Measurements from ENCODE around the gene TNS1.
"Not testable (repeated sequence)": the region's sequence is repeated elsewhere in the genome, so short reads cannot be mapped to it uniquely, and the experiment has no call there.

The TNS1 gene

DNA sequence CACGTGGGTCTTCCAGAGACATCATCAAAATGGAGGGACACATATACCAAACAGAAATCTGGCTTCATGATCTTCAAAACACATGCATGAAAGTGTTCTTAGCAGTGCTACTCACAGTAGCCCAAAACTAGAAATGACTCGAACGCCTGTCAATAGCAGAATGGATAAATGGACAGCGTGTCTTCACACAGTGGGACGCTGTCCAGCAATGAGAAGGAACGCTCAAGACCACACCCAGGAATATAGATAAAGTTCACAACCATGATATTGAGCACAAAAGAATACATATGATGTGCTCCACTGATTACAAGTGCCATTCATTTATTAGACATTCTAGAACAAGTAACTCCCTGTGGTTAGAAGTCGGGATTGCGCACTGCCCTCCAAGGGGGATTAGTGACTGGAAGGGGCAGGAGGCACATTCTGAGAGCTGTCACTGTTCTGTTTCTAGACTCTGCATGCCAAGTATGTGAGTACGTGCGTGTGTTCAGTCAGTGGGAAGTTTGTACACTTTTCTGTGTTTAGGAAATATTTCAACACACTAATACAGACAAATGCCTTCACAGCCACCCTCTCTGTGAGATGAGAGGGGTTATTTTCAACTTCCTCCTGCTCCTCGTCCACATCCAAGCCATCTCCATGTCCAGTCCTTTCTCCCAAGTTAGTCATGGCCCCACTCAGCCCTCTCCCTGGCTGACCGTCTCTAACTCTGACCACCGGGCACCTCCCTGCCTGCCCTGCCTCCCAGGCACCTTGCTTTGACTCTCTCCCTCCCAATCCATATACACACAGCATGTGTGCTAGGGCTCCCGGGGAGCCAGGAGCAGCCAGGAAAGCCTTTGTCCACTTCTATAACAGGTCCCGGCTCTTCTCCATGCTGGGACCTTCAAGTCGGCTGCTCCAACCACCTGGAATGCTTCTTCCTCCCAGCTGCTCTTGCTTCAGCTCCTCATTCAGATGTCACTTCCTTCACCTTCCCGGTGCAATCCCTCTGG is 26.9 kb upstream of the TNS1 start:
- no peak for DNase-seq (ENCODE audit: low spot score)

DNA sequence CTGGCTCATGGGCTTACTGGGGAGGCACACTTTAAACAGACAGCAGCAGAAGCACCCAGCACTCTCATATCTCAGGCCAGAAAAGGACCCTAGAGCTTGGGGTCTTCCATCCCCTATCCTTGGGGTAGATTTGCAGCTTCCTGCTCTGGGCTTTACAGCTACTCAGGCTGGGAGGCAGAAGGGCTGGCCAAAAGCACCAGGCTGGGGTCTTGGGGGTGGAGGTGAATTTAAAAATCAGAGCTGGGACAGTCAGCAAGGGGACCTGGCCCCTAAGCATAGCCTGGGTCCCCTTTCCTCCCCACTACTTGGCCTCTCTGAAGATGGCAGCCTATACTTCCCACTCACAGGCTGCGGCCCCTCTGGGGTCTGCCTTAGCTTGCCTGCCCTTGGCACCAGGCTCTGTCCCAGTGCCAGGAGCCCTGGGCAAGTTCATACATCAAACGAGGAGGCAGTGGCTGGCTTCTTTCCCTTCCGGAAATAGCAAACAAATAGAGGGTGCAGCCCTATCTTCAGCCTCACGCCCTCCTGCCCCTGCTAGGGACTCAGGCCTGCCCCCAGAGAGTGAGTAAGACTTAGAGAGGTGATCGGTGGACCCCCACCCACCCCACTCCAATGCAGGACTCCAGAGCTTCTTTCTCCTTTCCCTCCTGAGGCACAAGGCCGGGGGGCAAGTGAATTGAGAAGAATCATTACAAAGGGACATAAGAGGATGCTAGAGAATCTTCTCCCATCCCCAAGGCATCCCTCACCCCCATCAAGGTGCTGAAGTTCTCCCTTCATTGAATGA is 26.0 kb upstream of the TNS1 start:
- no peak for DNase-seq (ENCODE audit: low spot score)

DNA sequence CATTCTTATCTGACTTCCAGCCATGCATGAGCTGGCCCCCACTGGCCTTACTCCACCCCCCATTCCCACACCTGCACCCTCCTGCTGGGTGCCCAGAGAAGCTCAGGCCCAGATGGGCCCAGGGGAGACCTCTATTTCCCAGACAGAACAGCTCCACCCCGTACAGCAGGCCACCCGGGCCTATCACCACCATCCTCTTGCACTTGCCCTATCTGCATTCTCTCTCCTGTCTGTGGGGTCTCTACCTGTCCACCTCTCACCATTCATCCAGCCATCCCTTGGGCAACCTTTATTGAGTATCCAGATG is 25.3 kb upstream of the TNS1 start:
- no peak for DNase-seq (ENCODE audit: low spot score)

DNA sequence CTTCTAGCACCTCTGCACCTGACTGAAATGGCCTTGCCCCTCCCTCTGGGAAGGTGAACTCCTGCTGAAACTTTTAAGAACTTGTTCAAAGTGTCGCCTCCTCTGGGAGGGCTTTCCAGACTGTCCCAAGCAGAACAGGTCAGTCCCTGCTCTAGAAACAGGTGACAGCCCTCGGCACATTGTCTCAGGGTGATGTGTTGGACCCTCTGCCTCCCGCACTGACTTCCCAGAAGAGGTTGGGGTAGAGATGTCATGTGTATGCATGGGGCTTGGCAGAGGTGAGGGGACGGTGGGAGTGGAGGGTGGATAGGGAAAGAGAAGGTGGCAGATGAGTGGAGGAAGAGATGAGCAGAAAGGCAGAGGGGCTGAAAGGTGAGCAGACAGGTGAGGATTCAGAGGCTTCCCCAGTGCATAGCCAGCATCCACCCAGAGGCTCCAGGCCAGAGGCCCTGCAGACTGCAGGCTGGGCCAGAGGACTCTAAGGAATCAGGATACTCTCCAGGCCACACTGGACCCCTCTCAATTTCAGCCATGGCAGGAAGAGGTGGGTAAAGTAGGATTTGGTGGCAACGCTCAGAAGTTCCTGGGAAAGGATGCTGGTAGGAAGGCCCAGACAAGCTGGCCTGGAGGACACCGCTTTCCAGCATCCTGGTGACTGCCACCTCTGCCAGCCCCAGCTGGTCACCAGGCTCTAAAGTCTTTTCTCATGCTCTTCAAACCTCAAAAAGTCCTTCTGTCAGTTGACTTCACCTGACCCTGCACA is 24.8 kb upstream of the TNS1 start:
- DNase-seq (ENCODE audit: low spot score): no peak

DNA sequence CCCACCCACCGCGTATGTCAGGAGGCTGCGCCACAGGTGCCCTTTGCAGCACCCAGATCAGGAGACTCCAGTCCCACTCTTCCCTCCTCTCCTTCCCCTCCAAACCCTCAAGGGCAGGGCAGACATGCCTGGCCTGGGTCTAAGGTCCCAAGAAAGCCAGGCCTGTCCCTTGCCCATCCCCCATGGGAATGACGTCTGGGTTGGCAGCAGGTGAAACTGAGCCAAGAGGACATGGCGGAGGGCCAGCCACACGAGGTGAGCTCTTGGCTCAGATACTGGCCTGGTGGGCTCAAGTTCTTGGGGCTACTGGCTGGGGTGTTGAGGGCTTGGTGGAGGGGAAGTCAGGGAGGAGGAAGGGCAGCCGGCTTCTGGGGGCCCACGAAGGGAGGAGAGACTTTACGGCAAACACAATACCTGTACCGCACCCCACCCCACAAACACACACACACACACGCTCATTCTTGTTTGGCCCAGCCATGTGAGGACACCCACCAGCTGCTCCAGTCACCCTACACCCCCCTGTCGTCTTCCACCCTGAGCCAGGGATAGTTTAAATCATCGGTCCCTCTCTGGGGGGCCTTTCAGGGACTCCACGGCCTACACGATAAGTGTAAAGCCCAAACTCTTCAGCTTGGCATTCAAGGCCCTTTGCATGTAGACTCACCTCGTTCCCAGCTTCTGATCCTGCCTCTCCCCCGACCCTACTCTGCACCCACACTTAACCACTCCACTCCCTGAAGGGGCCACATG is 24.1 kb upstream of the TNS1 start:
- no peak for DNase-seq (ENCODE audit: low spot score)

DNA sequence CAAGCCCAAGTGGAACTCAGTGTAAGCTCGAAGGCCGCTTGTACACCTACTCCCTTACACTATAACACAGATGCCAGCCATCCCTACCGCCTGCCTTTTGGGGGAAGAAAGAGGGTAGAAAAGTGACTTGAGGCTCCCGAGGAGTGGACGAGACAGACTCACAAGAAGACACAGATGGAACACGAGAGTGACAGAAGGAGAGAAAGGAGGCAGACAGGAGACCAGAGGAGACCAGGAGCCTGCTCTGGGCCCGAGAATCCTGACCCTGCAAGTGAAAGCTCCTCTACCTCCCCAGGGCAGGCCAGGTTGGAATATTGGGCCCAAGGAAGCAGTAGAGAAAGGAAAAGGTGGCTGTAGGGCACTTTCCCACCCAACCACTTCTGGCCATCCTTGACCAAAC is 23.4 kb upstream of the TNS1 start:
- no peak for DNase-seq (ENCODE audit: low spot score)

DNA sequence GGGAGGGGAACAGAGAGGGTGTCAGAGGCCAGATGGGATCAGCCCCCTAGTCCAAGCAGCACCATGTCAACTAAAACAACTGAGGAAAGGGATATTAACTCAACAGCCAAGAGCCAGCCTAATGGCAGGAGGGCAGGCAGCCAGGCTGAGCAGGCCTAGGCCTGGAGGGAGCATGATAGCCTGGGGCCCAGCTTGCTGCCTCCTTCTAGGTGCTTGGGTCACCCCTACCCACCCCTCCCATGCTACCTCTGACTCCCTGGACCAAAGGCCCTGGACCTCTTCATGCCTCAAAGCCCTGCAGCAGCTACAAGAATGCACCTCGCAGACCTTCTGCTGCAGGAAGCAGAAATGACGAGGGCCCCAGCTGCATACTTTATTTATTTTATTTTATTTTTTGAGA is 22.1 kb upstream of the TNS1 start:
- DNase-seq (ENCODE audit: low spot score): no peak

DNA sequence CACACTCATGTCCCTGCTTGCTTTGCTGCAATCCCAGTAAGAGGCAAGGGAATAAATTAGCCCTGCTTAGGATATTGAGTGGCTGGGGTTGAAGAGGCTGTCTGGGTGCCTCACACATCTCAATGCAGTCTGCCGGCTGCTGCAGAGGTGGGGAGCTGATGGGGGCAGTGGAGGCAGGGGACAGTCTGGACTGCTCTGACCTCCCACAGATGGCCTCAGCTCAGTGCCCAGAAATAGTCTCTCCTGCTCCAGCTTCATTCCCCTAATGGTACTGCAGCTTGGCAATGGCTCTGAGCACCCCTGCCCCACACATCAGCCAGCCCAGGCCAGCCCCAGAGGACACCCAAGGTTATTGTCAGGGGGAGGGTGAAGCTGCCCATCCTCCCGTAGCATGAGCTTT is 21.5 kb upstream of the TNS1 start:
- DNase-seq (ENCODE audit: low spot score): no peak

DNA sequence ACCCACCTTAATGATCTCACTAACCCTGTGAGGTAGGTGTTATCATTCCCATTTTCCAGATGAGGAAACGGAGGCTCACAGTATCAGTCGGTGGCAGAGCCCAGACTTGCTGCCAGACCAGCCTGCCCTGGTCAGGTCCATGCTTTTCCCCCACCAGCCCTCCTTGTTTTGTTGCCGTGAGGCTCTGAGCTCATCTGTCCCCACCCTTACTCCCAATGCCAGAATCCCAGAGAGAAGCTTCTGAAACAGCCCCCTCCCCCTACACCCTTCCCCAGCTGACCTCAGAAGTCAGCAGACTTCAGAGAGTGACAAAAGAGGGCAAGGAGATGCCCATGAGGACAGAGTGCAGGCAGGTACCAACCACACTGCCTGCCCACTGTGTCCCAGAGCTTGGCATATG is 20.8 kb upstream of the TNS1 start:
- no peak for DNase-seq (ENCODE audit: low spot score)

DNA sequence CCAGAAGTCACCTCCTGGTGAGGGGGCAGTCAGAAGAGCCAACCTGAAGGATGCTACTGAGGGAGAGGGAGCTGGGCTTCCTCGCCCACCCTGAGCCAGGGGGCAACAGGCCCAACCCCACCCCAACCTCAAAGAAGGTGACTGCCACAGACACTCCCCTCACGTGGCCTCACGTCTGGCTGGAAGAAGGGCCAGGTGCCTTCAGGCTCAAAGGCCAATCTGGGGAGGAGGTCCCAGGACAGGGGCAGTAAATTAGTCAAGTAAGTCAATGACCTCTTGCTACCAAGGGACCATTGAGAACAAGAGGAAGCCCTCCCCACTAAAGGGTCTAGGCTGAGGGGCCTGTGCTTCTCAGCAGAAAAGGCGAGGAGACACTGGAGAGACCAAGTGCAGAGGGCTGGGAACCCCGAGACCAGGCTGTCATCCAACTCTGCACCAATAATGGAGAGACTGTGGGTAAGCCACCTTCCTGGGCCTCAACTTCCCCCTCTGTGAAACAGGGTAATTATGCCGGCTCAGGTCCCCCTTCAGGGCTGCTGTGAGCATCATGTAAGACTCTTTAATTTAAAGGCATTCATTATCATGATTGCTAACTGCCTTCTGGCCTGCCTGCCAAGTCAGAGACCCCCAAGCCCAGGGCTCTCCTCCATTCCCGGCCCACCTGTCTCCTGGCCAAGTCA is 20.2 kb upstream of the TNS1 start:
- no peak for DNase-seq (ENCODE audit: low spot score)

DNA sequence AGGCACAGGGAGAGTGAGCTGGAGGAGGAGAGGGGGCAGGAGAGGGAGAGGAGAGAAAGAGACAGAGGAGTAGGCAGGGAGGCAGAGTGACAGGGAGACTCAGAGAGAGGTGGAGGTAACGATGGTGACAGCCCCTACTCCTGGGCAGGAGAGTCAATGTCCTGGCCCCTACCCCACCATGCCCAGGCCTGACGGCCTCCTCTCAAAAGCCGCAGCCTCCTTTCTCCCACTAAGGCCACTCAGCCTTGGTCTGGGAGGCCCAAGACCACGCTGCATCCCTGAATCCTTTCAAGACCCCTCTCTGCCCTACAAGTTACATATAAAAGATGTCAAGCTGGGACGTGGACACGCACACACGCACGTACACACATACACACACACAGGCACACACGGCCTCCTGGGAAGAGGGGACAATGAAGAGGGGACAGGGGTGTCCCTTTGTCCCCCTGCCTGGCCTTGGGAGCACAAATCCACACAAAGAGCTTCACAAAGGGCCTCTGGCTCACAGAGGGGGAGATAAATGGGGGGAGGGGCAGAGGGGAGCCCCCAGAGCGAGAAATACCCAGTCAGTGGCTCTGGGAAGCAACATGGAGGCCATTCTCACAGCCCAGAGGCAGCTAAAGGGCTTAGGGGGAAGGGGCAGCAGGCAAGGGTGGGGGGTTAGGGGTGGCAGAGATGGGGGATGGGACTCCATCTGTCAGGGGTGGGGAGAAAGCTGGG is 19.5 kb upstream of the TNS1 start:
- DNase-seq (ENCODE audit: low spot score): no peak

DNA sequence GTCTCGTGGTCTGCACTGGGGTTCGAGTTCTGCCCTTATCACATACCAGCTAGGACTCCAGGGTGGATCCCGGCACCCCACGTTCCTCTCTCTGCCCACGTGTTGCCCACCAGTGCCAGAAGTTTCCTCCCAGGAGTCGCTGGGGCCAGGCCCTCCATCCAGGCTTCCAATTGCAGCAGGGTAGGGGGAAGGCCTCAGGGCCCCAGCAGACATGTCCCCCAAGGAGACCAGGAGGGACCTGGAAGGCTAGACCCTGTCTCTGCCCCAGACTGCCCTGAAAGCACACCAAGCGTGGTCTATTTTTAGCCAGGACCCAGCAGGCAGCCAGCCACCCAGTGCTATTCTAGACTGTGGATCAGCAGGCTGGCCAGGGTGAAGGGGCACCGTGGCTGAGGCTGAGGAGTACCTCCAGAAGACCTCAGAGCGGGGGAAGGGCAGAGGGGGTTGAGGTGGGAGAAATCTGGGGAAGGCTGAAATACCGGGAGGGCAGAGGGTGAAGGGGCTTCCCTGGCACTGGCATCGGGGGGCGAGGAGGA is 18.8 kb upstream of the TNS1 start:
- DNase-seq (ENCODE audit: low spot score): no peak

DNA sequence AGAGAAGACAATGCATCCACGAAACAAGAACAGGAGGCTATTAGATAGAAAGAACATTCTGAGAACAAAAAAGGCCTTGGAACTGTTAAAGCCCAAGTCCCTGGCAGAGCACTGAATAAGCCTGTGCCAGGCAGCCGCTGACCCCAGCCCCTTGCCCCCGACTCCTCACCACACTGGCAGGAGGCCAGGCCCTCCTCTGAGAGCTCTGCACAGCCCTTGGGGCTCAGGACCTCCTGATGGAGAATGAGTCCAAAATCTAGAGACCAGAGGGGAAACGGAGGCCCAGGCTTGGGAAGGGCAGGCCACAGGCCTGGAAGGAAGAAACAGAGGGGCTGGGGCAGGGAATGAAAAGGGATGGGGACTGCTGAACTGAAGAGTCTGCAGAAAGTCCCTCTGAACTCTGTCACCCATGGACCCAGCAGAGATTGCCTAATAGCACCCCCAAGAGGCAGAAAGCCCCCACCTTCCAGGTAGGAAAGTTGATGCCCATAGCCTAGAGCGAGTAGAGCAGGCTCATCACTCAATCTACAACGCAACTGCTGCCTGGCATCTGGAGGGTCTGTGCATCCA is 18.3 kb upstream of the TNS1 start:
- no peak for DNase-seq (ENCODE audit: low spot score)

DNA sequence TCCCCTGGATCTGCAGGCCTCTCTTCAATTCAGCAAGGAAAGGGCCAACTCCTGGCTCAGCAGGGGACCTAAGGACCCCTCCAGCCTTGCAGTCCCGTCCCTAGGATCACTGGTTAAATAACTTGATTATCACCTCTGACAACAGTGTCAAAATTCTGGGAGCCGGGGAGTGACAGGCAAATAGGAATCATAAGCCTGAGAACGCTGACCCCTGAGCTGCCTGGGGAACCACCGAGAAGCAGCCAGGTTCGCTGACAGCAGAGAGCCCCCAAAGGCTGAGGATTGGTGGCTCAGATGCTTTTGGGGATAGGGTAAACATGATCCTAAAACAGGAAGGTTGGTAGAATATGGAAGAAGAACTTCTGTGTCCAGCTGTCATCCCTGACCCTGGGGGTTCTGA is 17.5 kb upstream of the TNS1 start:
- no peak for DNase-seq (ENCODE audit: low spot score)

DNA sequence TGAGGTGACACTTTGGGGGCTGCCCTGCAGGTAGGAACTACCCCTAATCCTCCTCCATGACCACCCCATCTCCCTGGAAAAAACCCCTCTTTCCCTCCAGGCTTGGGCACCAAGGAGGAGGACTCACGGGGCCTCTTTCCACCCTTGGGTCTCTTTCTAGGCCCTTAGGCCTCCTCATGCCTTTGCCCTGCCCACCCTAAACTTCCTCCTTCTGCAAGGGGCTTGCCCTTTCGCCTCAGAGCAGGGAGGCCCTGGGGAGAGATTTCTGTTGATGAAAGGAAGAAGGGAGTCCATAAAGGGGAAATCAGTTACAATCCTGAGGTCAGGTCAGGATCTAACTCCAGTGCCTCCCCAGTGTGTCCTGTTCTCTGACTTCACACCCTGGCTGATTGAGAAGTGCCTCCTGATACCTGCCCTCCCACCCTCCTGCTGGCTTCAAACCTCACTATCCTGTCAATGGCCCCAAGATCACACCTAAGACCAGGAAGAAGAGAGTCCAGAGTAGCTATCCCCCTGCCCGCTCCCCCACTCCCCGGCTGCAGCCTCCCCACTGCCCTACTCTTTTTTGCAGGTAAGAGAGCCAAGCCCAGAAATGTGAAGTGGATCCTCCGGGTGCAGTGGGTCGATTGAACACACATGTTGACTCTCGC is 16.7 kb upstream of the TNS1 start:
- DNase-seq (ENCODE audit: low spot score): no peak

DNA sequence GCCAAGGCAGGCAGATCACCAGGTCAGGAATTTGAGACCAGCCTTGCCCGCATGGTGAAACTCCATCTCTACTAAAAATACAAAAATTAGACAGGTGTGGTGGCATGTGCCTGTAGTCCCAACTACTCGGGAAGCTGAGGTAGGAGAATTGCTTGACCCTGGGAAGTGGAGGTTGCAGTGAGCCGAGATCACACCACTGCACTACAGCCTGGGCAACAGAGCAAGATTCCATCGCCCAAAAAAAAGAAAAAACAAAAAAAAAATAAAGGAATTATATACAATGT is 16.0 kb upstream of the TNS1 start:
- DNase-seq (ENCODE audit: low spot score): not testable (repeated sequence)

DNA sequence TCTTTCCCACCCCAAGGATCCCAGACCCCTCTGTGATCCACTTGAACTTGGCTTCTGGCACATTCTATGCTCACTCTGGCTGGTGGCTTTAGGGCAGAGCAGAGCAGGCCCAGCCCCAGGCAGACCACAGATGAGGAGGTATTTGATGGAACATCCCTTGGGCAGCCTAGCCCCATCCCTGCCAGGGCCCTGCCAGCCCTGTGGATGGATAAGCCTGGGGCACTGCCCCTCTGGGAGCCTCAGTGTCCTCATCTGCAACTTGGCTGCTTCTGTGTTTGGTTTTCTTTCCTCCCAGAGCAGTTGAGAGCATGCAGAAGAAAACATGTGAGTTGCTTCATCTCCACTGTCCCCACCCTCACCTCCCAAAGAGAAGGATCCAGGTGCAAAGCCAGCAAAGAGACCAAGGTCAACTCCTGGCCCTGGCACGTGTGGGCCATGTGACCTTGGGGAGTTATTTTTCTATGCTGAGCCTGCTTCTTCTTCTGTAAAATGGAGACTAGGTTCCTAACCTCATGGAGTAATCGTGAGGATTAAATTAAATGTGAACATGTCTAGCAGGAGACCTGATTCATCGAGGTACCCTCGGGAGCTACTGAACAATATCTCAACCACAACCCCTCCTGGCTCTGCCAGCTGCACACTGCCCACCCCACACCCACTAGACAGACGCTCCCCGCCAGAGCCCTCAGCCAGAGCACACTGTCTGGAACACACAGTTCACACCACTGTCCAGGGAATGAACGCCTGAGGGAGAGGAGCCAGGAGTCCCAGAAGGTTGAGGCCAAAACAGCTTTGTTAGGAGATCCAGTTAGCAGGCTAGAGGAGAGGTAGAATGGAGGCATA is 14.6 kb upstream of the TNS1 start:
- no peak for DNase-seq (ENCODE audit: low spot score)

DNA sequence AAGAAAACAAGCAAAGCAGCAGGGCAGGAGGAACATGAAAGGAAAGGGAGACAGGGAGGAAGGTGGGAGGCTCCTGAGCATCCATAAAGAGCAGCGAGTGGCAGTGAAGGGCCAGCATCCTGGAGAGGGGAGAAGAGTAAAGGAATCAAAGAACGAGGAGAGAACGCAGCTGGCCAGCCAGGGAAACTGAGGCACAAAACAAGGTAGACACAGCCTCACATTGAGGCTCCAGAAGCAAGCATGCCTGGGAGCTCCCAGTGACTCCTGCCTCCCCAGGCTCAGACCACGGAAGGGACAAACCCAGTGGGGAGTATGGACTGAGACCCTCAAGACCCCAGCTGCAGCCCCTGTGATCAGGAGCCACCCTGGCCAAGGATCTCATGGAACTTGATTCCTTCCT is 14.0 kb upstream of the TNS1 start:
- no peak for DNase-seq (ENCODE audit: low spot score)
